ENCODE results near the gene NDUFAF4.

Gene NDUFAF4

DNA sequence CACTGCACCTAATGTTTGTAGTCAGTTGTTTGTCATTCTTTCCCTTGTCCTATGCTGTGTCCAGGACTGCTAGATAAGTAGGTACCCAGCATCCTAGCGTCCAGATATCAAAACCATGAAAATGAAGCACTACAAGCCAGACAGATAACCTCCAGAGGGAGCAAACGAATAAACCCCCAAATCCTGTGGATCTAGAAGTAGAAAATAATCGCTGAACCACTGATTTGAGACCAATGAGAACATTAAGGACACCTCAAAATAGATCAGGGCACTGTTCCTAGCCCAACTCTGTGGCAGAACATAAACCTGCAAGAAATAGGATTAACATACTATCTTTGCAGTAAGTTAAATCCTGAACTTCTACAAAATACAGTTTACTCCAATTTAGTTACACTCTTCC is 25.7 kb upstream of the NDUFAF4 start:
- DNase-seq (ENCODE audit: extremely low read depth, low read depth), result no peak

DNA sequence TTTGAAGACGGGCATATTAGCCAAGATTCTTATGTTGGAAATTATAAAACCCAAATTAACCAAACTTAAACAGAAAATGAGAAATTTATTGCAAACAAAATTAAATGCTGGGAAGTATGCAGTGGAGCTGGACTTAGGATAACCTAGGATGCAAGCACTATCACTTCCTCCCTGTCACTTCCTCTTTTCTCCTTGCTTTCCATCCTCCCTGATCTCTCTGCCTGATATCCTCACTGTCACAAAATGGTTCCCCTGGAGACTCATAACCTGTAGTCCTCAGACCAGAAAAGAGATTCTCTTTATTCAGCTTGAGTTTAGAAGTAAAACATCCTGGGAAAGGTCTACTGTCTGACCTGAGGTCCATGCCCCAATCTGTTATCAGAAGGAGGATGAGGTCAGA is 19.4 kb upstream of the NDUFAF4 start:
- no peak for DNase-seq (ENCODE audit: extremely low read depth, low read depth)
- TF ChIP-seq, protein P1, sequence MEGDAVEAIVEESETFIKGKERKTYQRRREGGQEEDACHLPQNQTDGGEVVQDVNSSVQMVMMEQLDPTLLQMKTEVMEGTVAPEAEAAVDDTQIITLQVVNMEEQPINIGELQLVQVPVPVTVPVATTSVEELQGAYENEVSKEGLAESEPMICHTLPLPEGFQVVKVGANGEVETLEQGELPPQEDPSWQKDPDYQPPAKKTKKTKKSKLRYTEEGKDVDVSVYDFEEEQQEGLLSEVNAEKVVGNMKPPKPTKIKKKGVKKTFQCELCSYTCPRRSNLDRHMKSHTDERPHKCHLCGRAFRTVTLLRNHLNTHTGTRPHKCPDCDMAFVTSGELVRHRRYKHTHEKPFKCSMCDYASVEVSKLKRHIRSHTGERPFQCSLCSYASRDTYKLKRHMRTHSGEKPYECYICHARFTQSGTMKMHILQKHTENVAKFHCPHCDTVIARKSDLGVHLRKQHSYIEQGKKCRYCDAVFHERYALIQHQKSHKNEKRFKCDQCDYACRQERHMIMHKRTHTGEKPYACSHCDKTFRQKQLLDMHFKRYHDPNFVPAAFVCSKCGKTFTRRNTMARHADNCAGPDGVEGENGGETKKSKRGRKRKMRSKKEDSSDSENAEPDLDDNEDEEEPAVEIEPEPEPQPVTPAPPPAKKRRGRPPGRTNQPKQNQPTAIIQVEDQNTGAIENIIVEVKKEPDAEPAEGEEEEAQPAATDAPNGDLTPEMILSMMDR (IDR thresholded peaks at IDR 0.05; ENCODE audit: low read depth, low read length), result no peak

More for the DNA sequence above, 25.7 kb upstream of the NDUFAF4 start:
- TF ChIP-seq, protein P1 (IDR thresholded peaks at IDR 0.05; ENCODE audit: low read depth, low read length), result no peak

DNA sequence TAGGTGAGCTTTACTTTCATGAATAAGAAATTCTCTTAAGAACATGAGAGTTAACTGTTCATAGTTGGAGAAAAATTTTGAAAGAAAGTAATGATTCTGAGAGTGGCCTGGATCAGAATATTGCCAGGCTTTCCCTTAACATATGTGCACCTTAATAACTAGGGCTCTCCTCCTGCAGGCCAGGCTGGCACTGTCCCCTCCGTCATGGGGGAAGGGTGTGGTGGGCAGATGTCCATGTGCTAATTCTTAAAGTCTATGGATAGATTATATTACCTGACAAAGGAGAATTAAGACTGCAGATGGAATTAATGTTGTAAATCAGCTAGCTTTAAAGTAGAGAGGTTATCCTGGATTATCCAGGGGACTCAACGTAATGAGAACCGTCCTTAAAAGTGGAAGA is 15.9 kb upstream of the NDUFAF4 start:
- TF ChIP-seq, protein P1 (IDR thresholded peaks at IDR 0.05; ENCODE audit: low read depth, low read length), result no peak
- DNase-seq (ENCODE audit: extremely low read depth, low read depth), result no peak

DNA sequence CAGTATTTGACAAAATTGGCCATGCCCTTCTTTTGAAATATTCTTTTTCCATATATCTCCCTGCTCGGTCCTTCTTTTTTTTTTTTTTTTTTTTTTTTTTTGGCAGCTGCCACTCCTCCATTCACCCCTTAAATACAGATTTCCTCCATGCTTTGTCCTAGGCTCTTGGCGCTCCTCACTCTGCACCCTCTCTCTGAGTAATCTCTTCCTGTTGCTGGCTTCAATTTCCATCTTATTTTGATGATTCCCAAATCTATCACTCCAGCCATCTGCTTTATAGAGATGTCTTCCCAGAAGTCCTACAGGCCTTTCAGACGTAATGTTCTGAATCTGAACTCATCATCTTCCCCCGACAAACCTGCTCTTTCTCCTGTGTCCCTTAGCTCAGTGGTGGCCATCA is 14.1 kb upstream of the NDUFAF4 start:
- no peak for DNase-seq (ENCODE audit: extremely low read depth, low read depth)
- TF ChIP-seq, protein P1 (IDR thresholded peaks at IDR 0.05; ENCODE audit: low read depth, low read length), result no peak

DNA sequence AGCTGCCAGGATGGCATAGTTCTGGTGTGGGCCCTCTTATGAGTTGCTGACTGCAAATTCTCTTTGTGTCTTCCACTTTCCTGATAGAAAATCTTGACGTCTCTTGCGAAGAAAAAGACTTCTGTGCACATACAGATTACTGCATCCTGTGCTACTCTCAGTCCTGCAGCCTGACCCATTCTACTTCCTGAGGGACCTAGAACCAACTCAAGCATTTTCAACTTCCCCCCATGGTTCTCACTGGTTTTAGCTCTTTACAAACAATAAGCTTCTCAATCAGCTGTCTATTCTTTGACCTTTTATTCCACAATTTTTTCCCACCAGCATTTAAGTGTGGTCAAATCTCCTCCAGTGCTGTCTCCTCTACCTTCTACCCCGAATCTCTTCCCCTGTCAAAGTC is 13.5 kb upstream of the NDUFAF4 start:
- TF ChIP-seq, protein P1 (IDR thresholded peaks at IDR 0.05; ENCODE audit: low read depth, low read length), result no peak
- no peak for DNase-seq (ENCODE audit: extremely low read depth, low read depth)

DNA sequence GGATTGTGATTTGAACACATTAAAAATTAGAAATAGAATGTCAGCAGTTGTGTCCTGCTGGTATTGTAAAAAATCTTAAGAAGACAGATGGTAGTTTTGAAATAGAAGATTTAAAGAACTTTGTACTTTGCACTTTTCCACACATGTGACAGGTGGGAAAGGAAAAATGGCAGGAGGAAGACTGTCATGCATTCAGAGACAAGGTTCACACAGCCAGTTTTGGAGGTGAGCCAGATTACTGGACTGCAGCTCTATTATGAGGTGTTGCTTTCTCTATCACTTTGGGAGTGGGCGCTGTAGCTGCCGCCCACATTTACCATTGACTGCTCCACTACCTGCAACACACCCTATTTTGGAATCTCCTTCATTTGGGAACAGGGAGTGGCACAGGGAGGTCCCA is 12.1 kb upstream of the NDUFAF4 start:
- no peak for DNase-seq (ENCODE audit: extremely low read depth, low read depth)
- TF ChIP-seq, protein P1 (IDR thresholded peaks at IDR 0.05; ENCODE audit: low read depth, low read length), result no peak

DNA sequence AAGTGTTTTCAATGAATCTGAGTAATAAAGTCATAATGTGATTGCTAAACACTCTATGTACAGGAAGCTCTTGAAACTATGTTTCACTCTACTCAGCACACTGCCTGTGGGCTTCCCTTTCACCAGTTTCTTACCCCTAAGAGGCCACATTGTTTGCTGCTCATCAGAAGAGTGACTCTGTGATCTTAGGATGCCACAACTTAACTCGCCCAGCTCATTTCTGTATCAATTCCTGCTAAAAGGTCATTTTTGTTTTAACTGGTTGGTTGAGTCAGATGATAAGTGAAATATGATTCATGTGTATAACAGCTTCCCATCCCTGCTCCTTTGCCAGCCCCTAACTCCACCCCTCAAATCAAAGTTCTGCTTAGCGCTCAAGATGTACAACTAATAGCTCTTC is 9.8 kb upstream of the NDUFAF4 start:
- TF ChIP-seq, protein P1 (IDR thresholded peaks at IDR 0.05; ENCODE audit: low read depth, low read length), result no peak
- DNase-seq (ENCODE audit: extremely low read depth, low read depth), result no peak
